Progenitor cell of endocrine pancreas (in vitro differentiated cells): ENCODE results near the gene FBXO47. TPM values are rescaled to one million over a fixed set of nuclear protein-coding genes. Genes with fewer than 3 reads are reported as not detected.
A peak's percentile ranks its signal among the peaks of the same experiment; 100 is the strongest.

Source experiments
- DNase-seq: peaks from one replicate; pipeline ENCODE4 v3.0.0; 2021; ENCODE audit warnings: low spot score; ENCODE audit not compliant: unreplicated experiment
- H3K27ac Mint-ChIP-seq: 2 replicates; pipeline ENCODE4 v1.8.0; 2021; ENCODE audit warnings: mild to moderate bottlenecking, moderate library complexity, mixed read lengths
- H3K27me3 Mint-ChIP-seq: 2 replicates; pipeline ENCODE4 v1.8.0; 2021; ENCODE audit warnings: mixed read lengths
- H3K36me3 Mint-ChIP-seq: 2 replicates; pipeline ENCODE4 v1.8.0; 2022; ENCODE audit warnings: mixed read lengths; ENCODE audit not compliant: insufficient read depth
- H3K4me1 Mint-ChIP-seq: 2 replicates; pipeline ENCODE4 v1.8.0; 2021; ENCODE audit warnings: low read depth, mixed read lengths
- H3K4me3 Mint-ChIP-seq: 2 replicates; pipeline ENCODE4 v1.8.0; 2021; ENCODE audit warnings: low read depth, mild to moderate bottlenecking, moderate library complexity, mixed read lengths
- H3K9me3 Mint-ChIP-seq: 2 replicates; pipeline ENCODE4 v1.8.0; 2021; ENCODE audit warnings: low read depth, mixed read lengths
- total RNA-seq: library from RNA; stranded (reverse); gene quantifications from 2 replicates; pipeline ENCODE4 v1.2.1, GENCODE V29; 2021
- TF ChIP-seq, protein P1 (sequence below): fragments of 200-600 bp; sonication (generic); IDR thresholded peaks from one replicate; pipeline ENCODE4 v1.5.0; 2021; ENCODE audit warnings: antibody characterized with exemption, mild to moderate bottlenecking; ENCODE audit not compliant: unreplicated experiment

Gene FBXO47
- total RNA-seq, 1 donor from 2014 or later, result not detected

DNA sequence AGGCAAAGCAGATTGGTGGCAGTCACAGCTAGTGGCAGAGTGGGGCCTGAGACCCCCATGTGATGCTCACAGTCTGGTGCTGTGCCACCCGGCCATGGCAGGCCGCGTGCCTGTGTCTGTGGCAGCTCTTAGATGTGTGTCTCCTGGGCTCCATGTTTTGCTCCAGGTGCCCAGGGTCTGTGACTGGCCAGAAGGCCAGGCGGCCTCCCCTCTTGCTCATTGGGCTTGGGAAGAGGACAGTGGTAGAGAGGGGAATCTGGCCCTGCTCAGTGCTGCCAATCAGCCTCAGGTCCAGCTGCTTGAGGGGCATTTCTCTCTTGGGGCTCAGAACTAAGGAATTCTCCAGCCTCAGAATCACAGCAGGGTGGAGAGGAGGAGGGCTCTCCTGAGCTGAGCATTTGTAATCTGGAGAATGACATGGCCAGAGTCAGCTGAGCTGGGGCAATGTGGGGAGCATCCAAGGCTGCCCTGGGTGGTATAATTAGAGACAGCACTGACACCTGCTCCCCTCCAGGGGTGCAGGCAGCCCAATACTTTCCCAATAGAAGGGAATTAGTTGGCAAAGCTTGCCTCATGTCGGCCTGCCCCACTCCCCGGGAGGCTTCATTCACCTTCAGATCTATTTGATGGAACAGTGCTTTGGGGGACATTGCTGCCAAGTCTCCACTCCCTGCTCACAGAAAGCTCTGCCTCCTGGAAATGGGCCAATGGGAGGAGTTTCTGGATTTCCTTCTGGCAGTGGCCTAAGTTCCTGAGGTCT, 44.5 kb downstream of the FBXO47 start:
- H3K4me1 Mint-ChIP-seq, result peaks cover 11% of the 10 kb centered on the region
- DNase-seq, result no peak
- TF ChIP-seq, protein P1, sequence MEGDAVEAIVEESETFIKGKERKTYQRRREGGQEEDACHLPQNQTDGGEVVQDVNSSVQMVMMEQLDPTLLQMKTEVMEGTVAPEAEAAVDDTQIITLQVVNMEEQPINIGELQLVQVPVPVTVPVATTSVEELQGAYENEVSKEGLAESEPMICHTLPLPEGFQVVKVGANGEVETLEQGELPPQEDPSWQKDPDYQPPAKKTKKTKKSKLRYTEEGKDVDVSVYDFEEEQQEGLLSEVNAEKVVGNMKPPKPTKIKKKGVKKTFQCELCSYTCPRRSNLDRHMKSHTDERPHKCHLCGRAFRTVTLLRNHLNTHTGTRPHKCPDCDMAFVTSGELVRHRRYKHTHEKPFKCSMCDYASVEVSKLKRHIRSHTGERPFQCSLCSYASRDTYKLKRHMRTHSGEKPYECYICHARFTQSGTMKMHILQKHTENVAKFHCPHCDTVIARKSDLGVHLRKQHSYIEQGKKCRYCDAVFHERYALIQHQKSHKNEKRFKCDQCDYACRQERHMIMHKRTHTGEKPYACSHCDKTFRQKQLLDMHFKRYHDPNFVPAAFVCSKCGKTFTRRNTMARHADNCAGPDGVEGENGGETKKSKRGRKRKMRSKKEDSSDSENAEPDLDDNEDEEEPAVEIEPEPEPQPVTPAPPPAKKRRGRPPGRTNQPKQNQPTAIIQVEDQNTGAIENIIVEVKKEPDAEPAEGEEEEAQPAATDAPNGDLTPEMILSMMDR, result no peak
- H3K9me3 Mint-ChIP-seq, result no peaks in the 10 kb centered on the region
- peak overlapping the region; percentile 2 for H3K27ac Mint-ChIP-seq
- no peak overlapping the region for H3K4me3 Mint-ChIP-seq
- peaks cover 7% of the 10 kb centered on the region for H3K36me3 Mint-ChIP-seq
- no peaks in the 10 kb centered on the region for H3K27me3 Mint-ChIP-seq

DNA sequence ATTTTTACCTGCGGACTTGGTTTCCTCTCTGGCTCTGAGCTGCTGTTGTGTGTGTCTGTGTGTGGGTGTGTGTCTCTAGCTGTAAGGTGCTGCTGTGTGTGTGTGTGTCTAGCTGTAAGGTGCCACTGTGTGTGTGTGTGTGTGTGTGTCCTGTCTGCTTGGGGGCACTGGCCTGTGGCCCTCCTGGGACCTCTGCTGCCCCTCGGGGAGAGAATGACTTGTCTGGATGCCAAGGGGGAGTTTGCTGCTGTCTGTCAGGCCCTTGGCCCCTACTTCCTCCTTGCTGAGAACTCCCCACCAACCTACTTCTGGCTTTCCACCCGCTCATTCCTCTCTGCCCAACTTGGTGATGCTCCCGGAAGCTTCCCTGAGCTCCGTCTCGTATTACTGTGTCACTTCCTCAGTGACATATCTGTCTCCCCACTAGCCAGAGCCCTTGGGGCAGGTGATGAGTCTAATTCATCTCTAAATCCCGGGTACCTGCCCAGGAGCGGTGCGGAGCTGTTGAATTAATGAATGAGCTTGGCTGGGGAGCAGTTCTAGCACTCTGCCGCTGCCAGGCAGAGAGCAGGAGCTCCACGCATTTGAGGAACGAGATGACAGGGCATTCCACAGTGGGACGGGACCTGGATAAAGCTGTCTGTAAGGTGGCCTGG, 45.3 kb downstream of the FBXO47 start:
- Mint-ChIP-seq H3K27ac (peak overlapping the region; percentile 2), H3K36me3 (peaks cover 10% of the 10 kb centered on the region), H3K4me3 (no peak overlapping the region), H3K9me3 (no peaks in the 10 kb centered on the region), H3K4me1 (peaks cover 11% of the 10 kb centered on the region), H3K27me3 (no peaks in the 10 kb centered on the region)
- TF ChIP-seq, protein P1, result no peak
- no peak for DNase-seq

DNA sequence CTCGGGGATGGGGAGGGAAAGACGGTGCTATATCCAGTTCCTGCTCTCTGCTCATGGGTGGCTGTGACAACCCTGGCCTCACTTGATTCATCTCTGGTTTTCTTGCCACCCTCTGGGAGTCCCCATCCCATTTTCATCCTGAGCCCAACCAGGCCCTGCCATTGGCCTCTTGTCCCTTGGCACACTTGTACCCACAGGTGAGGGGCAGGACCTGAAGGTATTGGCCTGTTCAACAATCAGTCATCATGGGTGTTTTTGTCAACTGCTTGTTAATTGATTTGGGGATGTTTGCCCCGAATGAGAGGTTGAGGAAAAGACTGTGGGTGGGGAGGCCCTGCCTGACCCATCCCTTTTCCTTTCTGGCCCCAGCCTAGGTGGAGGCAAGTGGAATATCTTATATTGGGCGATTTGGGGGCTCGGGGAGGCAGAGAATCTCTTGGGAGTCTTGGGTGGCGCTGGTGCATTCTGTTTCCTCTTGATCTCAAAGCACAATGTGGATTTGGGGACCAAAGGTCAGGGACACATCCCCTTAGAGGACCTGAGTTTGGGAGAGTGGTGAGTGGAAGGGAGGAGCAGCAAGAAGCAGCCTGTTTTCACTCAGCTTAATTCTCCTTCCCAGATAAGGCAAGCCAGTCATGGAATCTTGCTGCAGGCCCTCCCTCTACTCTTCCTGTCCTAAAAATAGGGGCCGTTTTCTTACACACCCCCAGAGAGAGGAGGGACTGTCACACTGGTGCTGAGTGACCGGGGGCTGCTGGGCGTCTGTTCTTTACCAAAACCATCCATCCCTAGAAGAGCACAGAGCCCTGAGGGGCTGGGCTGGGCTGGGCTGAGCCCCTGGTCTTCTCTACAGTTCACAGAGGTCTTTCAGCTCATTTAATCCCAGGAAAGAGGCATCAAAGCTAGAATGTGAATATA, 46.6 kb downstream of the FBXO47 start:
- Mint-ChIP-seq H3K4me1 (peaks cover 5% of the 10 kb centered on the region), H3K27me3 (no peaks in the 10 kb centered on the region), H3K27ac (no peak overlapping the region), H3K4me3 (no peak overlapping the region), H3K36me3 (peaks cover 13% of the 10 kb centered on the region), H3K9me3 (no peaks in the 10 kb centered on the region)
- TF ChIP-seq, protein P1, result no peak
- DNase-seq, result no peak

DNA sequence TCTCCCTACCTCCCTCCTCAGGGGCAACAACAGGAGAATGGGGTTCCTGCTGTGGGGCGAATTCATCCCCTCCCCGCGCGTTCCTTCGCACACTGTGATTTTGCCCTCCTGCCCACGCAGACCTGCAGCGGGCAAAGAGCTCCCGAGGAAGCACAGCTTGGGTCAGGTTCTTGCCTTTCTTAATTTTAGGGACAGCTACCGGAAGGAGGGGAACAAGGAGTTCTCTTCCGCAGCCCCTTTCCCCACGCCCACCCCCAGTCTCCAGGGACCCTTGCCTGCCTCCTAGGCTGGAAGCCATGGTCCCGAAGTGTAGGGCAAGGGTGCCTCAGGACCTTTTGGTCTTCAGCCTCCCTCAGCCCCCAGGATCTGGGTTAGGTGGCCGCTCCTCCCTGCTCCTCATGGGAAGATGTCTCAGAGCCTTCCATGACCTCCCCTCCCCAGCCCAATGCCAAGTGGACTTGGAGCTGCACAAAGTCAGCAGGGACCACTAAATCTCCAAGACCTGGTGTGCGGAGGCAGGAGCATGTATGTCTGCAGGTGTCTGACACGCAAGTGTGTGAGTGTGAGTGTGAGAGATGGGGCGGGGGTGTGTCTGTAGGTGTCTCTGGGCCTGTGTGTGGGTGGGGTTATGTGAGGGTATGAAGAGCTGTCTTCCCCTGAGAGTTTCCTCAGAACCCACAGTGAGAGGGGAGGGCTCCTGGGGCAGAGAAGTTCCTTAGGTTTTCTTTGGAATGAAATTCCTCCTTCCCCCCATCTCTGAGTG, 47.7 kb downstream of the FBXO47 start:
- Mint-ChIP-seq H3K27ac (no peak overlapping the region), H3K4me1 (no peaks in the 10 kb centered on the region), H3K36me3 (peaks cover 15% of the 10 kb centered on the region), H3K9me3 (no peaks in the 10 kb centered on the region), H3K4me3 (no peak overlapping the region), H3K27me3 (no peaks in the 10 kb centered on the region)
- DNase-seq, result no peak
- TF ChIP-seq, protein P1, result no peak

DNA sequence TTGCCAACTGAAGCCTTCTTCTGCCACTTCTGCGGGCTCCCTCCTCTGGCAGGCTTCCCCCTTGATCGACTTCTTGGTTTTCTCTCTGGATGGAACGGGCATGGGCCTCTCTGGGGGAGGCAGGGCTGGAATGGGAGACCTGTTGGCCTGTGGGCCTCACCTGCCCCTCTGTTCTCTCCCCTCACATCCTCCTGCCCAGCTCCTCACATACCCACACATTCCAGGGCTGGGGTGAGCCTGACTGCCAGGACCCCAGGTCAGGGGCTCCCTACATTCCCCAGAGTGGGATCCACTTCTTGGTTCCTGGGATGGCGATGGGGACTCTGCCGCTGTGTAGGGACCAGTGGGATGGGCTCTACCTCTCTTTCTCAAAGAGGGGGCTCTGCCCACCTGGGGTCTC, 48.3 kb downstream of the FBXO47 start:
- Mint-ChIP-seq H3K27ac (no peak overlapping the region), H3K4me3 (no peak overlapping the region), H3K27me3 (no peaks in the 10 kb centered on the region), H3K9me3 (no peaks in the 10 kb centered on the region), H3K4me1 (no peaks in the 10 kb centered on the region), H3K36me3 (peaks cover 15% of the 10 kb centered on the region)
- DNase-seq, result no peak
- TF ChIP-seq, protein P1, result no peak
